EH (cell line): Measurements from ENCODE around the gene LETM1.

Experiments used
- DNase-seq: peaks from one replicate; pipeline ENCODE4 v3.0.0-alpha.2; 2015; ENCODE audit warnings: low read depth

LETM1 gene

DNA sequence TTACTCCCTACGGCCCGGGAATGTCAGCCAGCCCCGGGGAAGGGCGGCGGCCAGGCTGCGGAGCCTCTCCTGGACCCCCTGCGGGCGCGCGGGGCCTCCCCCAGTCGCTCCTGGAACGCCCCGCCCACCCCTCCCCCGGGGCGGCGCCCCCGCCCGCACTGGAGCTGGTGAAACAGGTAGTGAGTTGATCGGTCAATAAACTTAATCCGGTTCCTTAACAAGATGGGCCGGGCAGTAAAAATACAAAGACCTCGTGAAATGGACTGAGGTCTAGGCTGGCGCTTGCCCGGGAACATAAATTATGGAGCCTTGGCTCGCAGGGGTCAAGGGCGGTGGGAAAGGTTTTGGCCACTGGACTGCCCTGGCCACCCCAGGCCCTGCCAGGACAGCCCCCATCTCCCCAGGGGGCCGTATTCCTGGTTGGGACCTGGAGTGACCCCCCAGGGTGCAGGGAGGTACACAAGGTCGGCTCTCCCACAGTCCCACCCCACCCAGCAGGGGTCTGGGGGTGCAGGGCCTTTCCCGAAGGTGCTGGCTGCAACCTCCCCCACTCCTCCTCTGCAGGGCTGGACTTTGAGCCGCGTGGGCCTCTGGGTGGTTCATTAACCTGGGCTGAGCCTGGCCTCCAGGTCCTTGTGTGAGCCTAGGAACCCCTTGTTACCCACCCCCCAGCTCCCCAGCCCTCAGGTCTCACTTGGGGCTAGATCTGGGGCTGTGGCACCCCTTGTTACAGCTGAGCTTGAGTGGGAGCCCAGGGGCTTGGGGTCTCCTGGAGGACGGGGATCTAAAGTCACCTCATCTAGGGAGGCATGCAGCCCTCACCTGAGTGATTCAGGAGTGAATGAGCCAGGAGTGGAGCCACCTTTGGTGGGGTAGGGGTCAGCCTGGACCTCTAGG lies 60.4 kb downstream of the LETM1 start:
- no peak for DNase-seq

DNA sequence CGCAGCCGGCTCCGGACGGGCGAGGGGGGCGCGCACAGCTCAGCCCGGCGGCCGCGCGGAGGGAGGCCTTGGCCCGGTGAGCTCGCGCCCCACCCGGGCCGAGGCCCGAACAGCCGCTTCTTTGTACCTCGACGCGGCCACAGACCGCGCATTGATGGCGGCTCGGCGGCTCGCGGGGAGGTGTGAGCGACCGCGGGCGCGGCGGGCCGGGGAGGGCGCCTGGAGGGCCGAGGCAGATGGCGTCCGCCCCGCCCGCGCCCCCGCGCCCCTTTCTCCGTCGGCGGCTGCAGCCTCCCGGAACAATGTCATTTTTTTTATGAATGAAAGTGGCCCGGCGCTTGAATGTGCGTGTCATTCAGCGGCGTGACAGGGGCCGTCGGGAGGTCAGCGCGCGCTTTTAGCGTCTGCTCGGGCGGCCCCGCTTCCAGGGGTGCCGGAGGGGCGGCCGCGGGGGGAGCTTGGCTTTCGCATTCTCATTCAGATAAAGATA lies 61.1 kb downstream of the LETM1 start:
- DNase-seq: no peak

DNA sequence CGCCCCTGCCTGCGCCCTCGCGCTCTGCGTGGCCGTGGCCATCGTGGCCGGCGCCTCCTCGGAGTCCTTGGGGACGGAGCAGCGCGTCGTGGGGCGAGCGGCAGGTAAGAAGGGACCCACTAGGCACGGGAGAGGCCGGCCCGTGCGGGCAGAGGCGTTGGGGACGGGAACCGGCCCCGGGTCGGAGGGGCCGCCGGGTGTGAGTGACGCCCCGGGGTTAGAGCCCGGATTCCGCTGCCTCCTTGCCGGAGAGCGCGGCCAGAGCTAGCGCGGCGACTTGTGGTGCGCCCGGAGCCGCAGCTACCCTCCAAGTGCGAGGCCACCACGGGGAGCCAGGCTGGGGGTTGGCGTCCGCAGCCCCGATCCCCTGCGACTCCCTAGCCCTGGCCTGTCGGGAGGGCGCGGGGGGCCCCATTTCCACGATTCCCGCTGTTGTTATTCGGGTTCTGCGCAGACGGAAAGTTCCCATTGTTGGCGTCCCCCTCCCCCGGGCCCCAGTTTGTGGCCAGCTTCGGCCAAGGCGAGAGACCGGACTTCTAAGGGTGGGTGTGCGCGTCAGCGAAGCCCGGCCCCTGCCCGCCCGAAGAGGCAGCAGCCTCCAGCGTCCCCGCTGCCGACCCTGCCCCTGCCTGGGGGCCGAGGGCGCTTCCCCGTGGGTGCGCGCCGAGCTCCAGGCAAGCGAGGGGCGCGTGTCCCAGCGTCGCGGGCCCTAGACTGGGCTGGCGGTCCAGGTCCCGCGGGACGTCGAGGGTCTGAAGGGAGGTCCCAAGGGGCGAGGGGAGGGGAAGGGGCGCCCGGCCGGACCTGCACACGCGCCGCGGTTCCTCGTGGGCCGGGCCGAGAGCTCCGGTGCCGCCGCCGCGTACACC lies 61.8 kb downstream of the LETM1 start:
- peak; percentile 22 for DNase-seq

DNA sequence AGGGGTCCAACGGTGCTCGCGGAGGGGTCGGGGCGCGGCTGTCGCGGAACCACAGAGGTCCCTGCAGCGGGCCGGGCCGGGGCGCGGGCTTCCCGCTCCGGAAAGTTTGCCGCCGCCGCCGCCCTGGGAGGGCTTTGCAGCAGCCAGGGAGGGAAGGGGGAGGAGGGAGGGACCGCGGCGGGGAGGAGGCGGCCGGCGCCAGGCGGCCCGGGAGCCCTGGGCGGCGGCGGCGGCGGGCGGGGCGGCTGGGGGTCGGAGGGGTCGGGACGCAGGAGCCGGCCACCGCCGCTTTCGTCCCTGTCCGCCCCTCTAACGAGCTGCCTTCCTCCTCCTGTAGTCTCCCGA lies 62.5 kb downstream of the LETM1 start:
- DNase-seq: peak; percentile 46

DNA sequence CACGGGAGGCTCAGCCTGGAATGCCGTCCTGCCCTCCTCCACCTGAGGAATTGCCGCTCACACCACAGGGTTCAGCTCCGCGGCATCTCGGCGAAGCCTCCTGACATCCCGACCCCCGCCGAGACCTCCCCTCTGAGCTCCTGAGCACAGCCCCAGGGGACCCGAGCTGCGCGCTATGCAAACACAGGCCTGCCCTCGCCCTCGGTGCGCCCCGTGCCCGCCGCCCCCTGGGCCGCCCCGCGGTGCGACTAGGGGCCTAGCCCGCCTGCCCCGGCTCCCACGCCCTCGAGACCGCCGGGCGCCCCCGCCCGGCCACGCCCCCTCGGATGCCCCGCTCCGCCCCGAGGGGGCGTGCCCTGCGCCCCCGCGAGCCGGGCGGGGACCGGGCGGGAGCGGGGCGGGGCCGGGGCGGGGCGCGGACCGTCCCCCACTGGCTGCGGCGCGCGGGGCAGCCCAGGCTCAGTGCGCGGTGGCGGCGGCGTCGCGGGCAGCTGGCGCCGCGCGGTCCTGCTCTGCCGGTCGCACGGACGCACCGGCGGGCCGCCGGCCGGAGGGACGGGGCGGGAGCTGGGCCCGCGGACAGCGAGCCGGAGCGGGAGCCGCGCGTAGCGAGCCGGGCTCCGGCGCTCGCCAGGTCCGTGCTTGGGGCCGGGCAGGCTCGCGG lies 63.0 kb downstream of the LETM1 start, which contains the start of gene FGFR3:
Gene FGFR3, plus strand, starts transcription at position 462 of the 664 bp plus-strand sequence. CDS start 642 bp downstream, outside the sequence.
- DNase-seq: peak; percentile 54

DNA sequence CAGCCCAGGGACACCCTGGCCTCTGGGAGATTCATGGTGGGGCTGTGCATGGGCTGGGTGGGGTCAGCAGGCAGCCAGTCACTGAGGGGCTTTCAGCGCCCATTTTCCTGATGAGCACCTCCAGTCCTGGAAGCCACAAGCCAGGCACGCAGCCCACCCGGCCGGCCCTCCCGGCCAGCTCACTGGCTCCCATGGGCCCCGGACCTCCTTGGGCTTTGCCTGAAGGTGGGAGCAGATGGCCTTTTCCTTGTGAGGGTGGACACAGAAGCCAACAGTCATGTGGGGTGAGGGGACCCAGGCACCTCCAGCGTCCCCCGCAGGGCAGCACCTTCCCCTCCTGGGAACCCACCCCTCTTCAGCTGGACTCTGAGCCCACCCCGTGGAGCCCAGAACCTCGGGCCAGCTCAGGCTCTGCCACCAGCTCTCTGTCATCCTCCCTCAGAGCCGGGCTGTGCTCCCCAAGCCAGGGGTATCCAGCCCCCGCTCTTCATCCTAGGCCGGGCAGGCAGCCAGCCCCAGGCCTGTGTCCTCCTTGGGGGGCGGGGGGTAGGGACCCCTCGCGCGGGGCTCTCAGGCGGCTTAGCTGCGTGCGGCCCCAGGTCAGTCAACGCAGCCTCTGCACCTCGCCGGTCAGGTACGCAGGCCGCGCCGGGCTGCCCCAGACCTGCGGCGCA lies 63.7 kb downstream of the LETM1 start:
- DNase-seq: no peak

DNA sequence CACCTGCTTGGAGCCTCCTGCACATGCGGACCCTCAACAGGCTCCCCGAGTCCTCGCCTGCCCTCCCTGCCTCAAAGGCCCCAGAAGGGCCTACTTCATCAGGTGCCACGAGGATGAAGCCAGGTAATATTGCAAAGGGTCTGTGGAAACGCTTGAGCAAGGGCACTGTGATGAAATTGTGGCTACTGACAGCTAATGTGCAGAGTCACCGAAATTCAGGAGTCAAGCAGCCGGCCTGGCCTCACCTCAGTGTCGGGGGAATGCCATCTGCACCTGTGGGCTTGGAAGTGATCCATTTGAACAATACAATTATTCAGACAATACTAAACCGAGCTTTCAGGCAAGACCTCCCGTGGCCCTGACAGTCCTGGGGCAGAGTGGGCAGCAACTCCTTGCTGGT lies 66.0 kb downstream of the LETM1 start:
- DNase-seq: no peak

DNA sequence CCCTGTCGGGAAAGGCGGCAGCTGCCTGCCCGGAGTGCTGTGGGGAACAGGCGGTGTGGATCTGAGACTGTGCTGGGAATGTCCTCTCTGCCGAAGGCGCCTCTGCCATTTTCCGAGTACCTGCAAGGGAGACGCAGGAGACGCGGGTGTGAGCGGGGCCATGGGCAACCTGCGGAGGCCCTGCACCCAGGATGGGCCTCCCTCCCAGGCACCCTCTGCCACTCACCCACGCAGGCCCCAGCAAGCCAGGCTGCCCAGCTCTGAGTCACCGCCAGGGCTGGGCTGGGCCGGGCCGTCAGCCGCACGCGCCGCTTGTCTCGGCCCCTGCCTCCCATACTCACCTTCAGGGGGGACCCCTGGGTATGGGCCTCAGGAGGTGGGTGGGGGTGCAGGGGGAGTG lies 66.4 kb downstream of the LETM1 start:
- no peak for DNase-seq

DNA sequence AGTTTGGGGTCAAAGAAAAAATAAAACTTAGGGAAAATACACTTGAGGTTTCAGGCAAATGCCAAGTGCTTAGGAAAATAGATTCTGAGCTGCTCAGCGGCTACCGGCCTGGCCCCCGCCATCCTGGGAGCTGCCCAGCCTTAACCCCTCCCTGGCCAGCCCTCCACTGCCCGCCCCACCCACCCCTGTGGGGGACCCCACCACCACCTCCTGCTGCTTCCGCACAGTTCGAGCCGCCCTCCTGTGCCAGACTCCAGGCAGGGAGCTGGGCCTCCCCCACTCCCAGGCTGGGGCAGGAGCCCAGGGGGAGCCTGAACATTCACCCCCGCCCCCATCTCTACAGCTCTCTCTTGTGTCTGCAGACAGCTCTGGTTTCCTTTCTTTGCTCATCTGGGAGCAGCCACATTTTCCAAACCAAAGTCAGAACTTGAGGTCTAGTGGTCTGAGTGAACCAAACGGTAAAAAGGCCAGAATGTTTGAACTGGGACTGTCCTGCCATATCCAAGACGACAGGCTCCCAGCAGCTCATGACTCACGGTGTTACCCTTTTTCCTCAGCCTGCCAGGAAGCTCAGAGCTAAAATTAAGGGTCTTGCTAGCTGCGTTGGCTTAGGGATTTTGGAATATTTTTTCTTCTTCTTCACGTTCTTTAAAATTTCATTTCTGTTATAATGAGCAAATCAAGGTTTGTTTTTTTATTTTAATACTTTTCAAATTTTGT lies 67.5 kb downstream of the LETM1 start:
- no peak for DNase-seq

DNA sequence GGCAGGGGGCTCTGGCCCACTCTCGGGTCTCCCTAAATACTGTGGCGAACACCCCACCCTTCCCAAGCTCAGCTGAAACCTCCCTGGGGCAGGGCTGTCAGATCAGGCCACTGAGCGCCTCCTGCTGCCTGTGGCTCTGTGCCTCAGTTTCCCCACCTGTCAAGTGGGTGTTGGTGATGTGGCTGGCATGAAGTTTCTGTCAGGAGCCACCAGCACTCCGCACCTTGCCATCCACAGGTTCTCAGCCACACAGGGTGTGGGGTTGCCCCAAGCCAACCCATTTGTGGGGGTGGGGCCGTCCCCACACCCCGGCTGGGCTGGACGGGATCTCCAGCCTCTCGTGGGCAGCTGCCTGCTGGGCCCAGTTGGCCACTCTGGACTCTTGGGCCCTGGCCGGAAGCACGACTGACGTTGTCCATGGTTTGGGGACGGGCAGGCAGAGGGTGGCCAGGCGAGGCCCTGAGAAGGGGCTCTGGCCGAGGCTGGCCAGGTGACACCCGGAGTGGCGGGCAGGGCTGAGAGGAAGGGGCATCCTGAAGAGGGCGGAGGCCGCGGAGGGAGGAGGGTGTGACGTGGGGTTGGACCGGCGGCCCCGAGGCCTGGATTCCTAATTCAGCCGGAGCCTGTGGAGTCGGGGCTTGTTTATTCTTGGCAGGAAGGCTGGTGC lies 68.4 kb downstream of the LETM1 start:
- DNase-seq: no peak

DNA sequence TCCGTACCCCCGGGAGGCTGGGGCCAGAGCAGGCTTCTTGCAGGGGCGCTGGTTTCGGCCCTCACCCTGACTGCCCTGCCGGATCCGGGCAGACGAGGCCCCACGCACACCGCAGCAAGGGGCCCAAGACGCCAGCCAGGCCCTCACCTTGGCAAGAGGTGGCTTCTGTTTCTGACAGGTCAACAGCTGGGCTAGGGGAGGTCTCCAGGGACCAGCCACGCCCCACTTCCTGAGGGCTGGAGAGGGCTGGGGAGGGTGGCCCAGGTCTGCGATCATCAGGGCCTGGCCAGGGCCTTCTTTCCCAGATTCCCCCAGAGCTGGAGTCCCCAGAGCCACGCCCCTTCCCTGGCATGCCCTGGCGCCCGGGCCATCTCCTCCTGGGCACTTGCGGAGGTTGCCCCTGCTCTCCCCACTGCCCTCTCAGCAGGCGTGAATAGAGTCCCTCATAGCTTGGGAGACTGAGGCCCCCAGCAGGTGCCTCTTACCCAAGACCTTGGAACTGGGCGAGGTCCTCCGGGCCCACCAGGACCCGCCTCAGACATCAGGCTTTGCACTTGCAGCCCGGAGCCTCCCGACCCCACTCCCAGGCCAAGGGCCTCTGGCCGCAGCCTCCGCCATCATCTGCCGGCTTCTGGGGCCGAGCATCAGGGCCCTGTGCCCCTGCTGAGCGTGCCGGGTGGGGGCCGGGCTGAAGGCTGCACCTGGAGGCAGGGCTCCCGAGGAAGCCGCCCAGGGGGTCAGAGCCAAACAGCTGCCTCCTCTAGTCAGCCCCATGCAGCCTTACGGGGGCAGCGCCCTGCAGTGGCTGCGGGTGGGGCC lies 69.2 kb downstream of the LETM1 start:
- no peak for DNase-seq

DNA sequence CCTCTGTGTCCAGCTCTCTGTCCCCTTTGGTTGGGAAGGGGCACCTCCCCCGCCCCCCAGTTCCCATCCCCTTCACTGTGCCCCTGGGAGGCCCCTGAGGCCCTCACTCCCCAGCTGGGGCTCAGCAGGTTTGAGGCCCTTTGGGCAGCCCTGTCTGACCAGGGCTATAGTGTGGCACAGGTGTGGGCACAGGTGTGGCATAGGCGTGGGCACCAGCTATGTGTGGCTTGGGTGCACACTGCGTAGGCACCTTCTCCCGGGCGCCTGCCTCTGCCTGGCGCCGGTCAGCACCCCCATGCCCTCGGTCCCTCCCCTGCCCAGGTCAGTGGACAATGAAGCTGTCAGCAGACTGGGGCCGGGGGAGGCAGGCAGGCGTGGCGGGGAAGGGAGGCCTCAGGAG lies 70.4 kb downstream of the LETM1 start:
- no peak for DNase-seq

DNA sequence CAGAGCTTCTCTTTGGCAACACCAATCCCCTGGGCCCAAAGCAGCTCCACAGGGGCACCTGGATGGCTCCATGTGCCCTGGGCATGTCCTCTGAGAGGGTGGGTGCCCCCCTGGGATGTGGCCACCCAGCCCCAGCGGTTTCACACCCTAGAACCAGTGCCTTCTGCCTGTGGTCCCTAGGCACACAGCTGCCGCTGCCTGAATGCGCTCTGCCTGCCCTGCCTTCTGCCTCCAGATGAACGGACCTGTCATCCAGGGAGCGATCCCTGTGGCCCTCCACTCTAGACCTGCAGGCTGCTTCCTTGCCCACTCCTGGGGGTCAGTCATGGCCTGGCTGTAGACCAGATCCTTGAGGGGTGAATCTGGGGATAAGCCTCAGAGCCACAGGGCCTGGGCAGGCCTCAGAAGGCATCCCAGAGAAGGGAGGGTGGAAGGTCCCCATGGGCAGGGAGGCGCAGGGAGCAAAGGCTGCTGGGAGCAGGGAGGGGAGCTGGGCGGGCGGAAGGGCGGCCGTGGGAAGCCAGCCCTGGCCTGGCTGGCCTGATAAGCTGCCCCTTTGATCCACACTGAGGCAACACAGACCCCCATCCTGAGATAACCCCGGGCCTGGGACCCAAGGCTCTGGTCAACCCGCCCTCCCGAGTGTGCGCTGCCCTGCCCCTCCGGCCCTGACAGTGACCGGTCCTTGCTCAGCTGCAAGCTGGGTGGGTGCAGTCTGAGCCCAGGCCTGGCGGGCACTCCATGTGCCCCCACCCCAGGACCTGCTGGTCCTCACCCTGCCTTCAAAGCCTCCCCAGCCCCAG lies 71.0 kb downstream of the LETM1 start:
- no peak for DNase-seq

DNA sequence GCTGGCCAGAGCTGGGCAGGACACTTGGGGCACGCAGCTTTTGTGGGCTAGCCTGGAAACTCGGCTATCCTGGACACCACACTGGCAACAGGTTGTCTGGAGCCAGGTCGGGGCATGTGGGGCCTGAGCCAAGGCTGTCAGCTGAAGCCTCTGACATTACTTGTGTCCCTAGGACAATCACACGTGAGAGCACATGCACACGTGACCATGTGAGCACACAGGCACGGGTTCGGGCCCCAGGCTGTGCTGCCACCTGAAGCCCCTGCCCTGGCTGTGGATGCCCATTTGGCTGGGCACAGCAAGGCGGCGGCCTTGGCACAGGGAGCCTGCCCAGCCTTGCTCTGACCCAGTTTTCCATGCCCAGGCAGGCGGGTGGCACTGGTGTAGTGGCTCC lies 71.6 kb downstream of the LETM1 start:
- DNase-seq: no peak

DNA sequence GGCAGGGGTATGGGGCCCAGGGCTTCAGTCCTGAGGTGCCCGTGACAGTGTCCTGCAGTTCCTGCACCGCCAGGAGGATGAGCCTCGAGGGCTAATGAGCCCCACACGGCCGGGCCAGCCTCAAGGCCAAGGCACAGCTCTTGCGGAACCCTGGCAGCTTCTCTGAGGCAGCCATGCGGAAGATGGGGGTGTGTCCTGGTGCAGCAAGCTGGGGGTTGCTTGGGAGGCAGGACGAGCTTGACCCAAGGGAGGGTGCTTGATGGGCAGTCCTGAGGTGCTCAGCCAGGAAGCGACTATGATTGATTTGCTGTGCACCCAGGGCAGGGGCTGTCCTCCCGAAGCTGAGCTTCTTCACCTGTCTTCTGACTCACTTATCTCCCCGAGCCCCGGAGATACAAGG lies 72.0 kb downstream of the LETM1 start:
- no peak for DNase-seq

DNA sequence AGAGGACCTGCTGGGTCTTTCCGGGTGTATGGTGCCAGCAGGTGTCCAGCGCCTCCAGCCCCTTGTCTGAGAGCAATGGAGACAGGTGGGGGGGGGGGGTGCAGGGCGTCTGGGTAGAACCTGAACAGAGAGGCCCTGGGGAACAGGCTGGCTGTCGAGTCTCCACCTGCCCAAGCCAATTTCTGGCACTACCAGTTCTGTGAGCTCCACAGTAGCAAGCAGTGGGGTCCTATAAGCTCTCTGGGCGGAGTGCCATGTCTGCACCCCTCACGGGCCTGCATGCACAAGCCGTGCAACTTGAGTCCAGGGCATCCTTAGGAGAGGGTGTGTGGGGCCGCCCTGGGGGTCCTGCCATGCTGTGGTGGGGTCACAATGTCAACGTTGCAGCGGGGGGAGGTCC lies 72.9 kb downstream of the LETM1 start:
- DNase-seq: no peak

DNA sequence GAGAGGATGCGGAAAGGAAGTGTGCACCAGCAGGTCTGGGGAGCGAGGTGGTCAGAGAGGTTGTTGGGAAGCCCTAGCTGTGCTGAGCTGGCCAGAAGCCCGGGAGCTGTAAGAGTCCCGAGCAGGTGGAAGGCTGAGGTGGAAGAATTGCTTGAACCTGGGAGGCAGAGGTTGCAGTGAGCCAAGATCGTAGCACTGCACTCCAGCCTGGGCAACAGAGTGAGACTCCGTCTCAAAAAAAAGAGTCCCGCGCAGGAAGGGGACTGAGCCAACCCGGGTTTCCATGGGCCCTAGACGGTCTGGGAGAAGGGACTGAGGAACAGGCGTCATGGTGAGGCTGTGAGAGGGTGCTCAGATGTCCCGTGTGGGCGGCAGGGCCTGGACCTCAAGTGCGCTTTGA lies 75.5 kb downstream of the LETM1 start:
- no peak for DNase-seq

DNA sequence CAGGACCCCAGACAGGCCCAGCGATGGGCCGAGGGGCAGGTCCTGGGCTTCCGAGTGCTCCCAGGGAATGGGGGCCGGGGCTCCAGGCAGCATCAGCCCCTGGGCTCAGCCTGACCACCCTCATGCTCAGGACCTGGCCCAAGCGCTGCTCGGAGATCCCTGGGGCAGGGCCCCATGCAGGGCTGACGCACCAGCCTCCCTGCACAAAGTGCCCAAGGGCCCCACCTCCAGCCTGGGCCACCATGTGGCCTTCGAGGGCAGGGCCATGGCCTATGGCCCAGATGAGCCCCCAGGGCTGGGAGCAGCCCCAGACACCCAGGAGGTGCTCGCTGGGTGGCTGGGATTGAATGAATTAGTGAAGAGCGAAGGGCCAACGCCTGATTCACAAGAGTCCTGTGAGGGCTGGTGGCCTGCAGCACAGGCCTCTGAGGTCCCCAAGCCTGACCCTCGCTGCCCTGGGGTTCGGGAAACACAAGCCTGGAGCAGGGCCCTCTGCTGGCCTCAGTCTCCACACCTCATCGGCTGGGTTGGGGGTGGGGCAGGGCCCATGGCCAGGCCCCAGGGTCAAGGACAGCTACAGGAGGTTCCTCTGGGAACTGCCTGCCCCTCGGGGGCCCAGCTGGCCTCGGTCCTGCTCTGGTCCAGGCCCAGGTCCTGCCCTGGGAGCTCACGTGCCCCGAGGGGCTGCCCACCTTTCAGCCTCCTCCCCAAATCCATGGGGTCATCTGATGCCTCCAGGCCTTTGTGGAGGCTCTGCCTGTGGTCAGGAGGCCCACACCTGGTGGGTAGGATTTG lies 76.2 kb downstream of the LETM1 start:
- DNase-seq: no peak
